AG04450 (cell line): Measurements from ENCODE around the gene EPHA6. TPM values are rescaled to one million over a fixed set of nuclear protein-coding genes. Genes with fewer than 3 reads are reported as not detected.

Experiments
- CTCF ChIA-PET: fragments of 300-600, 350-600 bp; formaldehyde crosslinking; extraction: SDS; loops from one replicate; lab custom pipeline; 2022; ENCODE audit warnings: antibody characterized with exemption, inconsistent platforms; lab: Charles Lee
- POLR2A ChIA-PET: fragments of 350-600 bp; formaldehyde crosslinking; extraction: SDS; loops from one replicate; lab custom pipeline; 2021; ENCODE audit warnings: antibody characterized with exemption, inconsistent platforms; lab: Yijun Ruan, JAX
- DNase-seq: peaks from one replicate; pipeline ENCODE4 v3.0.0-alpha.2; 2011; ENCODE audit warnings: low read depth, low spot score
- H3K27ac ChIP-seq: one replicate; pipeline ENCODE4 v1.5.1; 2012; ENCODE audit warnings: low read depth, low read length, control low read depth
- H3K27me3 ChIP-seq: one replicate; pipeline ENCODE4 v1.6.0; 2012; ENCODE audit warnings: low read length; ENCODE audit not compliant: control insufficient read depth, insufficient read depth
- H3K4me3 ChIP-seq: 2 replicates; pipeline ENCODE4 v1.5.1; 2011; ENCODE audit warnings: mild to moderate bottlenecking, low read depth, low read length, control low read depth
- H3K9me3 ChIP-seq: 2 replicates; pipeline ENCODE4 v1.5.1; 2012; ENCODE audit warnings: low read length; ENCODE audit not compliant: control insufficient read depth, insufficient read depth
- CTCF ChIP-seq: IDR thresholded peaks from 2 replicates; pipeline ENCODE4 v1.5.1; 2011; ENCODE audit warnings: low read depth, low read length, control low read depth, inconsistent platforms
- polyA plus RNA-seq: library from polyadenylated mRNA; depleted of rRNA; stranded (reverse); fragments of >200 nt; gene quantifications from 2 replicates; pipeline ENCODE4 v1.2.3, GENCODE V29; 2011

The EPHA6 gene
- polyA plus RNA-seq, 1 experiment, result not detected

- CTCF ChIA-PET, result no interaction called here
- no peak for TF ChIP-seq CTCF
- Histone ChIP-seq H3K27ac (no peak overlapping the region), H3K27me3 (no peaks in the 10 kb centered on the region), H3K9me3 (peaks cover 16% of the 10 kb centered on the region; the same call in 1 of the 2 replicates), H3K4me3 (no peak overlapping the region)
- DNase-seq, result no peak
- POLR2A ChIA-PET, result no interaction called here
Observed at GRCh38 chr3:97197830-97198229, 383.4 kb downstream of the EPHA6 start.

GRCh38 chr3:97200387-97200786 is 386.0 kb downstream of the EPHA6 start:
- CTCF ChIA-PET, result no interaction called here
- Histone ChIP-seq H3K27ac (no peak overlapping the region), H3K27me3 (no peaks in the 10 kb centered on the region), H3K9me3 (peaks cover 16% of the 10 kb centered on the region; the same call in 1 of the 2 replicates), H3K4me3 (no peak overlapping the region)
- POLR2A ChIA-PET, result no interaction called here
- TF ChIP-seq CTCF, result no peak
- DNase-seq, result no peak

GRCh38 chr3:97201814-97202213 is 387.4 kb downstream of the EPHA6 start:
- Histone ChIP-seq H3K4me3 (no peak overlapping the region), H3K27ac (no peak overlapping the region), H3K27me3 (no peaks in the 10 kb centered on the region), H3K9me3 (peaks cover 13% of the 10 kb centered on the region; the same call in 1 of the 2 replicates)
- no peak for DNase-seq
- CTCF ChIA-PET, result no interaction called here
- no peak for TF ChIP-seq CTCF
- POLR2A ChIA-PET, result no interaction called here

GRCh38 chr3:97228966-97229365 is 414.6 kb downstream of the EPHA6 start:
- POLR2A ChIA-PET, result no interaction called here
- Histone ChIP-seq H3K9me3 (peaks cover 17% of the 10 kb centered on the region), H3K27ac (no peak overlapping the region), H3K27me3 (no peaks in the 10 kb centered on the region), H3K4me3 (no peak overlapping the region)
- no peak for TF ChIP-seq CTCF
- CTCF ChIA-PET, result no interaction called here
- no peak for DNase-seq

GRCh38 chr3:97230486-97230885 is 416.1 kb downstream of the EPHA6 start:
- Histone ChIP-seq H3K27ac (no peak overlapping the region), H3K9me3 (peaks cover 13% of the 10 kb centered on the region), H3K4me3 (no peak overlapping the region), H3K27me3 (no peaks in the 10 kb centered on the region)
- no peak for DNase-seq
- POLR2A ChIA-PET, result no interaction called here
- no peak for TF ChIP-seq CTCF
- CTCF ChIA-PET, result no interaction called here
